HFFc6 (cell line): Measurements from ENCODE around the gene SLC23A1. TPM values are rescaled to one million over a fixed set of nuclear protein-coding genes. Genes with fewer than 3 reads are reported as not detected.

Experiments used
- DNase-seq: peaks from one replicate; pipeline ENCODE4 v3.0.0-alpha.2; 2018
- H3K27ac Mint-ChIP-seq: 2 replicates; pipeline ENCODE4 v1.8.0; 2020; ENCODE audit warnings: mild to moderate bottlenecking, mixed read lengths
- H3K27me3 Mint-ChIP-seq: 2 replicates; pipeline ENCODE4 v1.8.0; 2021; ENCODE audit warnings: mild to moderate bottlenecking, moderate library complexity, mixed read lengths; ENCODE audit not compliant: insufficient read depth
- H3K36me3 Mint-ChIP-seq: 2 replicates; pipeline ENCODE4 v1.8.0; 2021; ENCODE audit warnings: low read depth, mixed read lengths
- H3K4me1 Mint-ChIP-seq: 2 replicates; pipeline ENCODE4 v1.8.0; 2020; ENCODE audit warnings: low read depth, mixed read lengths
- H3K4me3 Mint-ChIP-seq: 2 replicates; pipeline ENCODE4 v1.8.0; 2020; ENCODE audit warnings: mild to moderate bottlenecking, moderate library complexity, mixed read lengths
- H3K9me3 Mint-ChIP-seq: 2 replicates; pipeline ENCODE4 v1.8.0; 2020; ENCODE audit warnings: mild to moderate bottlenecking, mixed read lengths
- total RNA-seq, 6 experiments: library from RNA; stranded (reverse); fragmentation: NEBNext Ultra II Directional; extraction: Animal tissue kit (Norgen Biotek cat#: 25700); gene quantifications; 2 replicates in 1 of 6; 3 replicates in 5 of 6; pipeline ENCODE4 v1.2.3, GENCODE V29; 2021
- TF ChIP-seq, protein P1 (sequence below): fragments of 200-600 bp; sonication (generic); IDR thresholded peaks from 2 replicates; pipeline ENCODE4 v1.5.0; 2021; ENCODE audit warnings: antibody characterized with exemption, mild to moderate bottlenecking

The SLC23A1 gene
- total RNA-seq, 6 experiments from 2014 or later: not detected

DNA sequence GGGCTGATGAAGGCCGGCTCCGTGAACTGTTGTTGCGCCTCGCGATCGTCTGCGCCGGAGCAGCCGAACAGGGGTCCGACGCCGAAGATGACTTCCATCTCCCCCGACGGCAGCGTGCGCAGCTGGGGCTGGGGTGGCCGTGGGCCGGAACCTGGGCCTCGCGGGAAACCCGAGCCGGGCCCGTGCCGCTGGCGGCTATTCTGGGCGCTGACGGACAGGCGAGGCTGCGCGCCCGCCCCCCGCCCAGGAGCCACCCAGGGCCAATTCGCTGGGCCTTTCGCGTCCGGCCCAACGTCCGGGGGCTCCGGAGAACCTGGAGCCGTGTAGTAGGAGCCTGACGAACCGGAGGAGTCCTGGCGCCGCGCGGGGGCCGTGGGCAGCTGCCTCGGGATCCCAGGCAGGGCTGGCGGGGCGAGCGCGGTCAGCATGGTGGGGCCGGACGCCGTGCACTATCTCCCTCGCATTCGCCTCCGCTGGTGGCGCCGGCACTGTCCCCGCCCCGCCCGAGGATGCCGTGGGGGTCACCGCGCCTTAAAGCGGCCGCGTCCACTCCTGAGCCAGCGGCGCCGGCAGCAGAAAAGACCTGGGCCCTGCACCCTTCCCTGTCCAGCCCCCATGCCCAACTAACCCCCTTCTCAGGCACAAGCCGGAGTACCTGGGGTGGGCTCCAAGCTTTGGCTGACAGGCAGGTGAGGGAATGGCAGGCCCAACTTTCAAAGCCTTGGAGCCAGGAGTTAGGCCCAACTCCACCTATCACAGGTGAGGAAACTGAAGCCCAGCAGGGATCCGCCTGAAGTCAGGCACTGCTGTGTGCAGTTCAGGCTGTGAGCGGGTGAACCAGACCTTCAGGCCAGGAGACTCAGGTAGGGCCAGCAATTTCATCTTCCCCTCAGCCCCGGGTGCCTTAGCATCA, 11.8 kb upstream of the SLC23A1 start, which contains the start of gene PROB1:
PROB1 (minus strand) TSS at position 451 of the 913 bp plus-strand sequence; CDS start at position 428, 23 bp downstream.
- H3K27ac Mint-ChIP-seq: no peak within 1 kb of the TSS; the same call in 1 of the 2 replicates
- peaks cover 6% of the 10 kb centered on the region for H3K27me3 Mint-ChIP-seq
- TF ChIP-seq, protein P1, sequence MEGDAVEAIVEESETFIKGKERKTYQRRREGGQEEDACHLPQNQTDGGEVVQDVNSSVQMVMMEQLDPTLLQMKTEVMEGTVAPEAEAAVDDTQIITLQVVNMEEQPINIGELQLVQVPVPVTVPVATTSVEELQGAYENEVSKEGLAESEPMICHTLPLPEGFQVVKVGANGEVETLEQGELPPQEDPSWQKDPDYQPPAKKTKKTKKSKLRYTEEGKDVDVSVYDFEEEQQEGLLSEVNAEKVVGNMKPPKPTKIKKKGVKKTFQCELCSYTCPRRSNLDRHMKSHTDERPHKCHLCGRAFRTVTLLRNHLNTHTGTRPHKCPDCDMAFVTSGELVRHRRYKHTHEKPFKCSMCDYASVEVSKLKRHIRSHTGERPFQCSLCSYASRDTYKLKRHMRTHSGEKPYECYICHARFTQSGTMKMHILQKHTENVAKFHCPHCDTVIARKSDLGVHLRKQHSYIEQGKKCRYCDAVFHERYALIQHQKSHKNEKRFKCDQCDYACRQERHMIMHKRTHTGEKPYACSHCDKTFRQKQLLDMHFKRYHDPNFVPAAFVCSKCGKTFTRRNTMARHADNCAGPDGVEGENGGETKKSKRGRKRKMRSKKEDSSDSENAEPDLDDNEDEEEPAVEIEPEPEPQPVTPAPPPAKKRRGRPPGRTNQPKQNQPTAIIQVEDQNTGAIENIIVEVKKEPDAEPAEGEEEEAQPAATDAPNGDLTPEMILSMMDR: no peak
- H3K9me3 Mint-ChIP-seq: peaks cover 5% of the 10 kb centered on the region; the same call in 1 of the 2 replicates
- peaks cover 27% of the 10 kb centered on the region for H3K4me1 Mint-ChIP-seq
- H3K36me3 Mint-ChIP-seq: peaks cover 7% of the 10 kb centered on the region
- no peak for DNase-seq
- peak within 1 kb of the TSS; percentile 24; the same call in 1 of the 2 replicates for H3K4me3 Mint-ChIP-seq

- H3K27ac Mint-ChIP-seq: no peak overlapping the region; the same call in 1 of the 2 replicates
- TF ChIP-seq, protein P1: peak; percentile 71
- H3K36me3 Mint-ChIP-seq: peaks cover 7% of the 10 kb centered on the region
- no peak overlapping the region; the same call in 1 of the 2 replicates for H3K4me3 Mint-ChIP-seq
- peaks cover 5% of the 10 kb centered on the region; the same call in 1 of the 2 replicates for H3K9me3 Mint-ChIP-seq
- H3K27me3 Mint-ChIP-seq: peaks cover 6% of the 10 kb centered on the region
- DNase-seq: no peak
- H3K4me1 Mint-ChIP-seq: peaks cover 27% of the 10 kb centered on the region
Measured at GRCh38 chr5:139394123-139394653, 11.1 kb upstream of the SLC23A1 start.

DNA sequence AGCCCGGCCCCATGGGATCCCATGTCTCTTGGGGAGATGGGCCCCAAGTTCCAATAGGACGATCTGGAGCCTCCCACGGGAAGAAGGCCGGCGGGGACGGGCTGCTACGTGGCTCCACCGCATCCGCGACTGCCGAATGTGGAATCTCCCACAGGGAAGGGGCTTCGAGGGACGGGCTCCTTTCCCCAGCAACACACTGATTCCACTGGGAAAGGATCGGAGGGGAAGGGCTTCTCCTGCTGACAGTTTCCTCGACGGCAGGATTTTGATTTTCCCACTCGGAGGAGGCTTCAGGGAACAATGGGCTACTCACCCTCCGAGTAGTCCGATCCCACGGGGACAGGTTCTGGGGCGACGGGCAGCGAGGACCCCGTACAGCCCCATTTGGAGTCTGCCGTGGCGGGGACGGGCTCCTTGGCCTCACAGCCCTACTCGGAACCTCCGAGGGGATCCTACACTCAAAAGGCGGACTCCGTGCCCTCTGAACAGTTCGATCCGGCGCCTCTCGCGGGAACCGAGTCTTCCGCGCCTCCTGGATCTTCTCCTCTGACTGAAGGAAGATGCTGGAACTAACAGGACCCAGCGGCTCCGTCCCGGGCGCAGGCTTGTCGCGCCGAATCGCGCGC, 10.5 kb upstream of the SLC23A1 start:
- peak overlapping the region; percentile 71; the same call in 1 of the 2 replicates for H3K4me3 Mint-ChIP-seq
- H3K36me3 Mint-ChIP-seq: peaks cover 7% of the 10 kb centered on the region
- H3K27me3 Mint-ChIP-seq: peaks cover 6% of the 10 kb centered on the region
- peak overlapping the region; percentile 65; the same call in 1 of the 2 replicates for H3K27ac Mint-ChIP-seq
- peaks cover 5% of the 10 kb centered on the region; the same call in 1 of the 2 replicates for H3K9me3 Mint-ChIP-seq
- DNase-seq: no peak
- TF ChIP-seq, protein P1: no peak
- peaks cover 27% of the 10 kb centered on the region for H3K4me1 Mint-ChIP-seq

DNA sequence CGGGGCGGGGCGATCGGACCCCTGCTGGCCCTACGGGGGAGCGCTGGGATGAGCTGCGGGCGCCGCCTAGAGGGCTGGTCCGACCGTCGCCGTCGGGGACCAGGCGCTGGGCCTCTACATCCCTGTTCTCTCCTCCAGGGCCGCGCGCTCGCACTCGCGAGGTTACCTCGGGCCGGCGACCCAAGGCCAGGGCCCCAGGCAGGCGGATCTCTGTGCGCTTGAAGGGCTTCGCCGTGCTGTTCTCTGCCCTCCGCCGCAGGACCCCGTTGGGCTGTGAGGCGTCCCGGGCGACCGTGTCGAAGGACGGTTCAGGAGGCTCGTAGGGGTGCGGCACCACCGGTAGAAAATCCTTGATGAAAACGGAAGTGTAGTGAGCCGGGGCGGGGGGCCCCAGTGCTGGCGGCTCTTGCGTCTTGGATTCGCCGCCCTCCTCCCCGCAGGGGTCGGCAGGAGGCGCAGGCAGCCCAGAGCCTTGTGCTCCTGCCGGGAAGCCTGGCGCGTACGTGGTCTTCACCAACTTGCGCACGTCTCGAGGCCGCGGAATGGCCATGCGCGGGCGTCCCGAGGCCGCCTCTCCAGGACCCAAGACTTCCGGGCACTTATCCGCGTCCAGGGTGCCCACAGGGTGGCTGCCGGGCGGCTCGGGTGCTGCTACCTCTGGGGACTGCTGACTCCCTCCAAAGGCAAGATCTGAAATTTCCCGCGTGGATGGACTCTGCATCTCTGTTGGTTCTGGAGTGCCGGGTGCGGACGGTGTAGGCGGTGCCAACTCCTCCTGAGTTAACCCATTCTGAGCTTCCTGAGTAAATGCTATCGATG, 9.8 kb upstream of the SLC23A1 start:
- H3K27ac Mint-ChIP-seq: peak overlapping the region; percentile 65; the same call in 1 of the 2 replicates
- peak overlapping the region; percentile 71; the same call in 1 of the 2 replicates for H3K4me3 Mint-ChIP-seq
- no peak for DNase-seq
- H3K27me3 Mint-ChIP-seq: peaks cover 6% of the 10 kb centered on the region
- TF ChIP-seq, protein P1: peak; percentile 65
- H3K36me3 Mint-ChIP-seq: peaks cover 7% of the 10 kb centered on the region
- H3K9me3 Mint-ChIP-seq: peaks cover 5% of the 10 kb centered on the region; the same call in 1 of the 2 replicates
- H3K4me1 Mint-ChIP-seq: peaks cover 25% of the 10 kb centered on the region

DNA sequence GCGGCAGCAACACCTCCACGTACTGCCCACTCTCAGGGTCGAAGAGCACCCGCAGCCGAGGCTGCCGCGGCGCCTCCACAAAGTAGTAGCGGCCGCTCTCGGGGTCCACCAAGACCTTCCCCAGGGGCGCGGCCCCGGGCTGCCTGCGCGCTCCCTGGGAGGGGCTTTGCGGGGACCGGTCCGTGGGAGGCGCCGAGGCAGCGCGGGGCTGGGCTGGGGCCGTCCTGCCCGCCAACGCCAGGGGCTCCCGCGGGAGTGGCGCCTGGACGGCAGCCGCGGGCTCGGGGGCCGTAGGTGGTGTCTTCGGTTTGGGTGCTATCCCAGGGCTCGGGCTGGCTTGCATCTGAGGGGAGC, 9.2 kb upstream of the SLC23A1 start:
- Mint-ChIP-seq H3K4me1 (peaks cover 22% of the 10 kb centered on the region), H3K9me3 (peaks cover 5% of the 10 kb centered on the region; the same call in 1 of the 2 replicates), H3K27me3 (peaks cover 5% of the 10 kb centered on the region), H3K27ac (no peak overlapping the region), H3K4me3 (no peak overlapping the region), H3K36me3 (peaks cover 7% of the 10 kb centered on the region)
- DNase-seq: no peak
- TF ChIP-seq, protein P1: no peak
